Activated CD4-positive, CD25-positive, alpha-beta regulatory T cell treated with anti-CD3 and anti-CD28 coated beads, Interleukin-2, amount 50 U/mL, for 16 hours (primary cell): ENCODE data around the gene MICU1.
"Not testable (repeated sequence)": the region's sequence is repeated elsewhere in the genome, so short reads cannot be mapped to it uniquely, and the experiment has no call there.

ENCODE experiments used
- DNase-seq: peaks from one replicate; pipeline ENCODE4 v3.0.0-alpha.2; 2020; ENCODE audit warnings: low read depth, low spot score

MICU1 gene

GRCh38 chr10:72505435-72505834, 120.4 kb downstream of the MICU1 start:
- DNase-seq, result no peak

- no peak for DNase-seq
Measured at GRCh38 chr10:72503694-72504438, 122.0 kb downstream of the MICU1 start.

GRCh38 chr10:72503241-72503640, 122.6 kb downstream of the MICU1 start:
- no peak for DNase-seq

GRCh38 chr10:72502581-72502980, 123.3 kb downstream of the MICU1 start:
- no peak for DNase-seq

GRCh38 chr10:72499701-72500100, 126.2 kb downstream of the MICU1 start:
- no peak for DNase-seq

- DNase-seq, result no peak
Measured at GRCh38 chr10:72490951-72491350, 134.9 kb downstream of the MICU1 start.

GRCh38 chr10:72487521-72487920, 138.4 kb downstream of the MICU1 start:
- no peak for DNase-seq

GRCh38 chr10:72487116-72487515, 138.8 kb downstream of the MICU1 start:
- DNase-seq, result no peak

GRCh38 chr10:72485701-72486100, 140.2 kb downstream of the MICU1 start:
- DNase-seq, result no peak

GRCh38 chr10:72484521-72484920, 141.4 kb downstream of the MICU1 start:
- no peak for DNase-seq

- DNase-seq, result no peak
Measured at GRCh38 chr10:72483471-72483870, 142.4 kb downstream of the MICU1 start.

GRCh38 chr10:72480861-72481260, 145.0 kb downstream of the MICU1 start:
- no peak for DNase-seq

GRCh38 chr10:72477463-72477862, 148.4 kb downstream of the MICU1 start:
- DNase-seq, result no peak

GRCh38 chr10:72472306-72472705, 153.6 kb downstream of the MICU1 start:
- no peak for DNase-seq

GRCh38 chr10:72470666-72471065, 155.2 kb downstream of the MICU1 start:
- no peak for DNase-seq

- DNase-seq, result not testable (repeated sequence)
Measured at GRCh38 chr10:72467064-72467463, 158.8 kb downstream of the MICU1 start.

- no peak for DNase-seq
Measured at GRCh38 chr10:72466018-72466417, 159.9 kb downstream of the MICU1 start.

- DNase-seq, result no peak
Measured at GRCh38 chr10:72464438-72464837, 161.4 kb downstream of the MICU1 start.

GRCh38 chr10:72462261-72462660, 163.6 kb downstream of the MICU1 start:
- no peak for DNase-seq

GRCh38 chr10:72461085-72461484, 164.8 kb downstream of the MICU1 start:
- DNase-seq, result no peak

GRCh38 chr10:72460284-72460876, 165.5 kb downstream of the MICU1 start:
- DNase-seq, result no peak

GRCh38 chr10:72459301-72459700, 166.6 kb downstream of the MICU1 start:
- no peak for DNase-seq

GRCh38 chr10:72455889-72456595, 169.8 kb downstream of the MICU1 start:
- DNase-seq, result no peak
